HG03432 (cell line): Measurements from ENCODE around the gene SOX10.
"Not testable (repeated sequence)": the region's sequence is repeated elsewhere in the genome, so short reads cannot be mapped to it uniquely, and the experiment has no call there.

Source experiments
- ATAC-seq: cut with Tn5 transposase; IDR thresholded peaks from one replicate; pipeline ENCODE4 v1.9.1; 2021; ENCODE audit warnings: mild to moderate bottlenecking, moderate library complexity; ENCODE audit not compliant: unreplicated experiment

Gene SOX10

GRCh38 chr22:37965940-37966664 is 18.3 kb downstream of the SOX10 start:
- no peak for ATAC-seq

GRCh38 chr22:37961062-37961461 is 23.3 kb downstream of the SOX10 start:
- ATAC-seq = no peak

DNA sequence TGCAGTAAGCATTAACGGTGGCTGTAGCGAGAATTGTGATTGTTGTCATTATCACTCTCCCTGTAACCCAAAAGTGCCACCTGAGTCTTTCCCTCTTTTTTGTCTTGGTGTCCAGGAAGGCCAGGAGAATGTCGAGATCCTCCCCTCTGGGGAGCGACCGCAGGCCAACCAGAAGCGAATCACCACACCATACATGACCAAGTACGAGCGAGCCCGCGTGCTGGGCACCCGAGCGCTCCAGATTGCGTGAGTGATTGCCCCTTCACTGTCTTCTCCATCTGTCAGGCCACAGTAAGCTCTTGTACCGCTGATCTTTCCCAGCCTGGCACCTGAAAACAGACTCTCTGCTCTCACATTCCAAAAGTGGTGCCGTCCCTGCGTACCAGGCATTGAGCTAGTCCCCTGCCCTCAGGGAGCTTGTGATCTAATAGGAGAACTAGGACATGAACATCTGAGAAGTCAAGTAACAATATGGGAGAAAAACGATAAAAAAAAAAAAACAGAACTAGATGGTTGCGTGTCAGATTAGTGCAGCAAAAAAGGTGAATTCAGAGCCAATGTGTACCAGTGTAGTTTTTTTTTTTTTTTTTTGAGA is 25.0 kb downstream of the SOX10 start:
- ATAC-seq = no peak

DNA sequence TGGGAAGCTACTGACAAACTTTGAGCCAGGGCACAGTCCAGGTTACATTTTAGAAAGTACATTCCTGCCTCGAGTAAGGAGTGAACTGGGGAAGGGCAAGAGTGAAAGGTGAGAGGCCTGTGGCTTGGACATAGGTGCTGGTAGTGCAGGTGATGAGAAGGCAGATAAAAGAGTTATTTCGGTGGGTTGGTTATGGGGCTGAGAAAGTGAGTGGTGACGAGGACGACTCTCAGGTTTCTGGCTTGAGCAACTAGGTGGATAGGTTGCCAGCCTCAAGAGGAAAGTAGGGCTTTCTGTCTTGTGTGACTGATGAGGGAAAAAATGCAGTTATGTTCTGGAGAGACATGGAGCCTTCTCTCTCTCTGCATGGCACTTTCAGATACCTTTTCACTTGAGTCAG is 27.1 kb downstream of the SOX10 start:
- no peak for ATAC-seq

DNA sequence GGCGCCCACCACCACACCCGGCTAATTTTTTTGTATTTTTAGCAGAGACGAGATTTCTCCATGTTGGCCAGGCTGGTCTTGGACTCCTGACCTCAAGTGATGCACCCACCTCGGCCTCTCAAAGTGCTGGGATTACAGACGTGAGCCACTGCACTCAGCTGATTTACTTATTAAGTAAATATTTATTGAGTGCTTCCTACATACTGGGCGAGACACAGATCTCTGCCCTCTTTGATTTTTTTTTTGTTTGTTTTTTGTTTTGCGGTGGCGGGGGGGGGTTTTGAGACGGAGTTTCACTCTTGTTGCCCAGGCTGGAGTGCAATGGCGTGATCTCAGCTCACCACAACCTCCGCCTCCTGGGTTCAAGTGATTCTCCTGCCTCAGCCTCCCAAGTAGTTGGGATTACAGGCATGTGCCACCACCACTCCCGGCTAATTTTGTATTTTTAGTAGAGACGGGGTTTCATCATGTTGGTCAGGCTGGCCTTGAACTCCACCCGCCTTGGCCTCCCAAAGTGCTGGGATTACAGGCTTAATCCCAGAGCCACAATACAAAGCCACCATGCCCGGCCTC is 28.4 kb downstream of the SOX10 start:
- not testable (repeated sequence) for ATAC-seq

DNA sequence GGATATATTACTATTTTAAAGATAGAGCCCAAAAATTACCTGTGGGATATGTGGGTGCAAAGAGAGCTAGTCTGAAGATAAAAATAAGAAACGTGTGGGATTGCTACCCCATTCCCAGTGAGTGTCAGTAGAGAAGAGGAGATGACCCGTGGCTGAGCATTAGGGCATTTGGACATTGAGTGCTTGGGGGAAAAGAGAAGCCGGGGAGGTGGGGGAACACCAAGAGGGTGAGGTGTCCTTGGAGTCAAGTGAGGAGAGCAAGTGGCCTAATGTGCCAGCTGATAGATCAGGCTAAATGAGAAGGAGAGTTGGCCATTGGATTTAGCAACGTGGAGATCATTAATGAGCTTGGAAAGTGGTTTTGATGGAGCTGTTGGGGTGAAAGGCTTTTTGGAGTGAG is 29.7 kb downstream of the SOX10 start:
- no peak for ATAC-seq

DNA sequence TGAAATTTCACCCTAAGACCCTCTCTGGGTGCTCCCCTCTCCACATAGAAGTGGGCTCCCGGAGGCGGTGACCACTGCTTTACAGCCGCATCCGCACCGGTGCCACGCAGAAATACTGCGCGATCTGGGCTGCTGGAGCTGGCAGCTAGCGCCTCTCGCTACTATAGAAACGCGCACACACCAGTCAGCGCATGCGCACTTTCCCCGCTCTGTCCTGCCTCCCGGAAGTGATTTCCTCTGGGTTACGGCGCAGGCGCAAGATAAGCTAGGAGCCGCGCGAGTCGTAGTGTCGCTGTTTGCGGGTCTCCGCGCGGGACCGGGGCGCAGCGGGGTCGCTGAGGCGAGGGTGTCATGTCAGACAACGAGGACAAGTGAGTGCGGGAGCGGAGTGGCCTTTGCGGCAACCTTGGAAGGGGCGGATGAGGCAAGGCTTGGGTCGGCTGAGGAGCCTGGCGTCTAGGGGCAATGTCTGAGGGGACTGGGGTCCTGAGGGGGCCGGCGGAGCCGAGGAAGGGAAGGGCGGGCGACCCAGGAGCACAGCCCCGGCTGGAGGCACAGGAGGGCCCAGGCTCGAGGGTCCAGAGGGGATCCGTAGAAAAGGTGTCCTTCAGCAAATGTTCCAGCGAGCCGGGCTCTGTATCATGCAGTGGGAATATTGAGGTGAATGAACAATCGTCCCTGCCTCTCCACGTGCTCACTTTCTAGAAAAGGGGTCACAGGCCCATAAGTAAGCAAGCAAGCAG is 30.7 kb downstream of the SOX10 start, which contains the start of the genes C22orf23 and POLR2F:
C22orf23 (minus strand) TSS at position 165 of the 743 bp plus-strand sequence. CDS start 452 bp downstream, outside the sequence.
POLR2F (plus strand) TSS at position 263 of the 743 bp plus-strand sequence; CDS start at position 352, 89 bp downstream.
- peak; percentile 81 for ATAC-seq

DNA sequence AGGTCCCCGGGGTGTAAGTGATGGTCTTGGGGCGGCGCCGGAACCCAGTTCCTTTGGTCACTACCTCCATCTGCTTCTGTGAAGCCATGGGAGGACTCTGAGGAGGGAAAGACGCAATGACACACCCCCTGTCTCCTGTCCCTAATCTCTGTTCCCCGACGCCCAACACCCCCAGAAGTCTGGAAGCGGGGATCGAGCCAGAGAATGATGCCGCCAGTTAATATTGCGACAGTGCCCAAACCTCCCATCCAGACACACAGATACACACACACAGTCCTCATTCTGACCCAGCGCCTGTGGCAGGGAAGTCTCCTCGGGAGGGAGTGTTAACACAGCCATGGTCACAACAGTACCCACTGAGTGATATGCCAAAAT is 31.3 kb downstream of the SOX10 start:
- peak; percentile 3 for ATAC-seq

DNA sequence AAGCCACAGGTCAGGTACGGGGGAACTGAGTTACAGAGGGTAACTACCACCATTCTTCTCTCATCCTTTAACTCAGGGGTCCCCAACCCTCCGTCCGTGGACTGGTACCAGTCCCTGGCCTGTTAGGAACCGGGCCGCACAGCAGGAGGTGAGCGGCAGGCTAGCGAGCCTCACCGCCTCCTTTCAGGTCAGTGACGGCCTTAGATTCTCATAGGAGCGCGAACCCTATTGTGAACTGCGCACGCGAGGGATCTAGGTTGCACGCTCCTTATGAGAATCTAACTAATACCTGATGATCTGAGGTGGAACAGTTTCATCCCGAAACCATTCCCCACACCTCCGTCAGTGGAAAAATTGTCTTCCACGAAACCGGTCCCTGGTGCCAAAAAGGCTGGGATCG is 31.7 kb downstream of the SOX10 start:
- ATAC-seq = not testable (repeated sequence)

DNA sequence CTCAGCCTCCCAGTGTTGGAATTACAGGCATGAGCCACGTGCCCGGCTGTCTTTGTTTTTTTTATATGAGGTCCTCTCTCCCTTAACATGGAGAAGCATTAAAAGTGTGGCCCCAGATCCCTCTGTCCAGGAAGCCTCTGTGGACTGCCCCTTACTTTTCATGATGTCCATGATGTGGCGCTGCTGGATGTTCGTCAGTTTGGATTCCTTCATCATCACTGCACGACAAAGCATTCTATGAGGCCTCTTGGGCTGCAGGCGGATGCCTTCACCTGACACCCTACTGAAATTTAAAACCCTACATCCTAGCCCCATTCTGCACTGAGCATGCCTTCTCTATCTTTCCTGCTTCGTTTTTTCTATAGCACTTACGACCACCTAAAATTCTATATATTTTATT is 33.0 kb downstream of the SOX10 start:
- ATAC-seq = no peak

GRCh38 chr22:37947142-37947795 is 37.1 kb downstream of the SOX10 start:
- ATAC-seq = not testable (repeated sequence)

- ATAC-seq = not testable (repeated sequence)
These were observed 39.9 kb downstream of the SOX10 start for GRCh38 chr22:37944423-37944822.

- no peak for ATAC-seq
These were observed 40.5 kb downstream of the SOX10 start for GRCh38 chr22:37943825-37944198.

GRCh38 chr22:37943136-37943824 is 41.1 kb downstream of the SOX10 start:
- ATAC-seq = no peak

DNA sequence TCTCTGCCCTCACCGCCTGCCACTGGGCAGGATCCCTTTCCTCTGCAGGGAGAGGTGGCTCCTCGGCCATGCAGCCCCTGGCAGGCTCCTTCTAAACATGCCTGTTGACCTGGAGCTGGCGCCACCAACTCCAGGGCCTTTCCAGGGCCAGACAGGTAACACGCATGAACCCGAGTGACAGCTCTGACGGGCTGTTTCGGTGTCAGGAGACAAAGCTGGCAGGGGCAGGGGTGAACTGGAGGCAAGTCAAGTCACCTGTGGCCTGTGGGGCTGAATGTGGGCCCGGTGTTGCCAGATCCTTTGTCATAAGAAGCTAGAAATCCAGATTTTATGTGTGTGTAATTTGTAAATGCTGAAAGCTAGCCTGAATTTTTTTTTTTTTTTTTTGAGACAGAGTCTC is 42.2 kb downstream of the SOX10 start:
- no peak for ATAC-seq

GRCh38 chr22:37940698-37941376 is 43.5 kb downstream of the SOX10 start:
- no peak for ATAC-seq

DNA sequence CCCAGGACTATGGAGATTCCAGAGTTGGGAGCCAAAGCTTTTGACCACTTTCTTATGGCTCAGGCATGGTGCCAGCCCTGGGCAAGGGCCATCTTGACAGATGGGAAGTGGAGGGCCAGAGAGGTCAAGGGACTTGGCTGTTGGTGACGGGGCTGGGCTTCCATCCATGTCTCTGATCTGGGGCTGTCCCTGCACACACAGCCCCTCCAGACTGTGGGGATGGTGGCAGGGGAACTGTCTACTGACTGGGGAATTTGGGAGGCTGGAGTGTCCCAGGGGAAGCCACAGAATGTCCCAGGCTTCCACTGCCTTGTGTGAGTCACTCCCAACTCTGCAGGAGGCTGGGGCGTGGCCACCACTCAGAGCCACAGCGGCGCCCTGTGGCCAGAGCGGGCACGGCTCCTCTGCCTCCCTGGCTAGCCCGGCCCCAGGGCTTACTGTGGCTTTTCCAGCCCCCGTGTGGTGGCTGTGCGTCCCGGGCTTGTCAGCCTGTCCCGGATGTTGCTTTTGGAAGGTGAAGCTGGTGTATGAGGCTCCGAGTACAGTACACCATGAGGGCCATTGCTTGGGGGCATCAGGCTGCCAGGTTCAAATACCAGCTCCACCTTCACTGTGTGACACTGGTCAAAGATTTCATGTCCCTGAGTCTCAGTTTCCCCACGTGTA is 50.5 kb downstream of the SOX10 start:
- ATAC-seq = peak; percentile 88

GRCh38 chr22:37932821-37933578 is 51.4 kb downstream of the SOX10 start:
- no peak for ATAC-seq

GRCh38 chr22:37932401-37932800 is 52.0 kb downstream of the SOX10 start:
- ATAC-seq = no peak
